ENCODE data around the gene DCAF8L2.

DCAF8L2 gene

DNA sequence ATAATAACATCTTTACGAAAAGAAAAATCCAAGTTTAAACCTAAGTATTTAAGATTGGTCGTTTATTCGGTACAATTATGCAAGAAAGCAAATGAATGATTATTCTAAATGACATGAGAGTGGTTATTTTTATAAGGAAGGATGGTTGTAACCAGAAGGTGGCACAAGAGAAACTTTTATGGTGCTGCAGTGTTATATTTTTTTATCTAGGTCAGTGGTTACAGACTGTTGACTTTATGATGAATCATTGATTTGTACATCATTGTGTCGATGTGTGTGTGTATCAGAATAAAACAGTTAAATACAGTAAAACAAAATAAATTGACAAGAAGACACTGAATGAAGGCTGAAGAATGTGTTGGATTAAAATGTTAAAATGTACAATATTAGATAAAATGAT, 9.8 kb downstream of the DCAF8L2 start:
- no peak overlapping the region for H4K8ac ChIP-seq (ENCODE audit: low read depth, low read length)
- H3K9ac ChIP-seq (ENCODE audit: low read length) = no peak overlapping the region
- H4K5ac ChIP-seq (ENCODE audit: low read length) = no peak overlapping the region
- H3K79me2 ChIP-seq (ENCODE audit: control insufficient read depth, insufficient read depth, low read length) = no peaks in the 10 kb centered on the region
- no peak overlapping the region for H3K4ac ChIP-seq (ENCODE audit: low read depth, low read length)
- no peak overlapping the region for H2BK120ac ChIP-seq (ENCODE audit: low read depth, low read length)
- no peak overlapping the region for H3K4me3 ChIP-seq (ENCODE audit: low read length)
- no peak overlapping the region for H2AK5ac ChIP-seq (ENCODE audit: low read length)
- no peak overlapping the region for H2BK15ac ChIP-seq (replicated peaks; ENCODE audit: low read depth)
- no peak for DNase-seq
- H3K18ac ChIP-seq (ENCODE audit: low read length) = no peak overlapping the region
- no peaks in the 10 kb centered on the region for H3K79me1 ChIP-seq (ENCODE audit: low read length)
- H3K56ac ChIP-seq (ENCODE audit: low read length) = no peak overlapping the region
- H3K36me3 ChIP-seq (ENCODE audit: control insufficient read depth, insufficient read depth, low read length) = no peaks in the 10 kb centered on the region
- no peak overlapping the region for H3K4me2 ChIP-seq (ENCODE audit: low read length)
- no peak overlapping the region for H3K27ac ChIP-seq (ENCODE audit: low read depth, low read length)
- no peak overlapping the region for H3K23ac ChIP-seq (ENCODE audit: low read length)
- H3K27me3 ChIP-seq (ENCODE audit: insufficient read depth, low read length, poor library complexity) = no peaks in the 10 kb centered on the region
- H2BK5ac ChIP-seq (ENCODE audit: low read length) = no peak overlapping the region
- no peaks in the 10 kb centered on the region for H3K4me1 ChIP-seq (ENCODE audit: control insufficient read depth, low read depth, low read length)
- WGBS (ENCODE audit: extremely low coverage, insufficient coverage, low lambda C conversion rate) = no CpG with 5 or more reads among the region's 4 CpGs

DNA sequence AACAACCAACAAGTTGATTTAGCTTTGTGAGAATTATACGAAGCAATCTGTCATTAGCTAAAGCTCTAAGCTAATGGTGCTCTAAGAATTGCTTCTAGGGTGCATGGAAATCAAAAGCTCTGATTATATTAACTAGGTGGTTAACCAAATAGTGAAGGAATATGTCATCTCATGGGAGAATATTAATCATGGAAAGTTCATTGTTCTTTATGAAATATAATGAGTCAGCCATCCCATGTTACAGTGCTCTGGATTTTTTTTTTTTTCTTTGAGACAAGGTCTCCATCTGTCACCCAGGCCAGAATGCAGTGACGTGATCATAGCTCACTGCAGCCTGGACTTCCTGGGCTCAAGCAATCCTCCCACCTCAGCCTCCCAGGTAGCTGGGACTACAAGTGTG, 10.5 kb downstream of the DCAF8L2 start:
- H3K9ac ChIP-seq (ENCODE audit: low read length) = no peak overlapping the region
- H3K4me3 ChIP-seq (ENCODE audit: low read length) = no peak overlapping the region
- no peak overlapping the region for H2BK15ac ChIP-seq (replicated peaks; ENCODE audit: low read depth)
- no peak overlapping the region for H4K5ac ChIP-seq (ENCODE audit: low read length)
- no peak overlapping the region for H3K27ac ChIP-seq (ENCODE audit: low read depth, low read length)
- no peaks in the 10 kb centered on the region for H3K4me1 ChIP-seq (ENCODE audit: control insufficient read depth, low read depth, low read length)
- DNase-seq = no peak
- no peak overlapping the region for H3K56ac ChIP-seq (ENCODE audit: low read length)
- no peaks in the 10 kb centered on the region for H3K79me1 ChIP-seq (ENCODE audit: low read length)
- H3K18ac ChIP-seq (ENCODE audit: low read length) = no peak overlapping the region
- H3K79me2 ChIP-seq (ENCODE audit: control insufficient read depth, insufficient read depth, low read length) = no peaks in the 10 kb centered on the region
- no peaks in the 10 kb centered on the region for H3K27me3 ChIP-seq (ENCODE audit: insufficient read depth, low read length, poor library complexity)
- H3K23ac ChIP-seq (ENCODE audit: low read length) = no peak overlapping the region
- H4K8ac ChIP-seq (ENCODE audit: low read depth, low read length) = no peak overlapping the region
- no peak overlapping the region for H2BK5ac ChIP-seq (ENCODE audit: low read length)
- H3K4me2 ChIP-seq (ENCODE audit: low read length) = no peak overlapping the region
- H3K36me3 ChIP-seq (ENCODE audit: control insufficient read depth, insufficient read depth, low read length) = no peaks in the 10 kb centered on the region
- no peak overlapping the region for H2BK120ac ChIP-seq (ENCODE audit: low read depth, low read length)
- H2AK5ac ChIP-seq (ENCODE audit: low read length) = no peak overlapping the region
- WGBS (ENCODE audit: extremely low coverage, insufficient coverage, low lambda C conversion rate) = no CpG with 5 or more reads among the region's 2 CpGs
- no peak overlapping the region for H3K4ac ChIP-seq (ENCODE audit: low read depth, low read length)

DNA sequence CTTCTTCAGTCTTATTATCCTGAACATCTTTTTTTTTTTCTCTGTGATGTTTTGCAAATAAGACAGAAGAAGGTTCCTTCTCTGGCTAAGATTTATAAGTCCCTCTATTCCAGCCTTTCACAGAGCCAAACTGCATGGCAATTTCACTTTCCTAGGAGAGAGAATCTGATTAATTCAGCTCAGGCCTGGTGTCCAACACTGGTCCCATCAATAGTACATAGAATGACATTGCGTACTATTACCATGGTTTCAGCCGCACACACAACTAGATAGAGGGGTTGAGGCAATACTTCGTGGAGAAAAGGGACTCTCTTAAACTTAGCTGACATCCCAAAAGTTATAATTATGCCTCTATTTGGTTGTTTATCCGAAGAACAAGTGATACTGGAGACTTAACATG, 18.5 kb downstream of the DCAF8L2 start:
- Histone ChIP-seq H3K18ac (ENCODE audit: low read length) (no peak overlapping the region), H2BK15ac (replicated peaks; ENCODE audit: low read depth) (no peak overlapping the region), H4K8ac (ENCODE audit: low read depth, low read length) (no peak overlapping the region), H3K56ac (ENCODE audit: low read length) (no peak overlapping the region), H3K27me3 (ENCODE audit: insufficient read depth, low read length, poor library complexity) (no peaks in the 10 kb centered on the region), H2AK5ac (ENCODE audit: low read length) (no peak overlapping the region), H3K79me1 (ENCODE audit: low read length) (no peaks in the 10 kb centered on the region), H3K36me3 (ENCODE audit: control insufficient read depth, insufficient read depth, low read length) (no peaks in the 10 kb centered on the region), H3K9ac (ENCODE audit: low read length) (no peak overlapping the region), H4K5ac (ENCODE audit: low read length) (no peak overlapping the region), H3K4ac (ENCODE audit: low read depth, low read length) (no peak overlapping the region), H3K79me2 (ENCODE audit: control insufficient read depth, insufficient read depth, low read length) (no peaks in the 10 kb centered on the region), H3K4me2 (ENCODE audit: low read length) (no peak overlapping the region), H3K4me3 (ENCODE audit: low read length) (no peak overlapping the region), H3K23ac (ENCODE audit: low read length) (no peak overlapping the region), H2BK5ac (ENCODE audit: low read length) (no peak overlapping the region), H3K27ac (ENCODE audit: low read depth, low read length) (no peak overlapping the region), H3K4me1 (ENCODE audit: control insufficient read depth, low read depth, low read length) (no peaks in the 10 kb centered on the region), H2BK120ac (ENCODE audit: low read depth, low read length) (no peak overlapping the region)
- DNase-seq = no peak
- WGBS (ENCODE audit: extremely low coverage, insufficient coverage, low lambda C conversion rate) = no CpG with 5 or more reads among the region's 4 CpGs

DNA sequence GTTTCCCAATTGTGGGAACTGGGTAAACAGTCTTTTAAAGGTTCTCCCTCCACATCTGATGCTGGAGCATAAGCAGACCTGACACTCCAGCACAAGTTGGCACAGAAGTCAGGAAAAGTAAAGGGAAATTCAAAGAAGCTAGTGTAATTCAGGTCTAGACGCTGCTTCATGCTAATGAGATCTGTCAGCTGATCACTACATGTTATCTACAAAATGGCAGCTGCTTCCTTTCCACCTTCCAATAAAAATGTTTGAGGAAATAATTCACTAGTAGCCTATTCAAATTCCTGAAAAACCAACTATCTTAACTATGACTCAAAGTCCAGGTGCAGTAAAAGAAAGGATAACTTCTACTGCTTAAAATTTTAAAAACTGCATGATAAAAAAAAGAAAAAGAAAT, 29.3 kb downstream of the DCAF8L2 start:
- no CpG with 5 or more reads among the region's 1 CpG for WGBS (ENCODE audit: extremely low coverage, insufficient coverage, low lambda C conversion rate)
- Histone ChIP-seq H3K4me3 (ENCODE audit: low read length) (no peak overlapping the region), H3K4me1 (ENCODE audit: control insufficient read depth, low read depth, low read length) (no peaks in the 10 kb centered on the region), H2AK5ac (ENCODE audit: low read length) (no peak overlapping the region), H3K79me2 (ENCODE audit: control insufficient read depth, insufficient read depth, low read length) (no peaks in the 10 kb centered on the region), H3K27me3 (ENCODE audit: insufficient read depth, low read length, poor library complexity) (no peaks in the 10 kb centered on the region), H4K8ac (ENCODE audit: low read depth, low read length) (no peak overlapping the region), H2BK120ac (ENCODE audit: low read depth, low read length) (no peak overlapping the region), H4K5ac (ENCODE audit: low read length) (no peak overlapping the region), H3K27ac (ENCODE audit: low read depth, low read length) (no peak overlapping the region), H3K9ac (ENCODE audit: low read length) (no peak overlapping the region), H3K79me1 (ENCODE audit: low read length) (no peaks in the 10 kb centered on the region), H3K4me2 (ENCODE audit: low read length) (no peak overlapping the region), H3K18ac (ENCODE audit: low read length) (no peak overlapping the region), H3K56ac (ENCODE audit: low read length) (no peak overlapping the region), H2BK5ac (ENCODE audit: low read length) (no peak overlapping the region), H2BK15ac (replicated peaks; ENCODE audit: low read depth) (no peak overlapping the region), H3K23ac (ENCODE audit: low read length) (no peak overlapping the region), H3K4ac (ENCODE audit: low read depth, low read length) (no peak overlapping the region), H3K36me3 (ENCODE audit: control insufficient read depth, insufficient read depth, low read length) (no peaks in the 10 kb centered on the region)
- no peak for DNase-seq

DNA sequence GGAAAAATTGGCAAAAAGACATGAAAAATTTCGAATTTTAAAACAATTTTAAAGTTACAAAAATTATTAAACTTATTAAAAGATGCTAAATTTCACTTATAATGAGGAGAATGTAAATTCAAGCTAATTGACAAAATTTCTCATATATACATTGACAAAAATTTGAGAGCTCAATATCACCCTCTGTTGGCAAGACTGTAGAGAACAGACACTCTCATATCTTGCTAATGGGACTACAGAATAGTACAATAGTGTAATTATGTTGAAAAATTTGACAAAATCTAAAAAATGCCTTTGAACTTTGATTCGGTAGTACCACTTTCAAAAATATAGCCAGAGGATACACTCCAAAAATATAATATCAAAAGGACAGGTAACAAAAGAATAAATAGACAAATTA, 29.8 kb downstream of the DCAF8L2 start:
- Histone ChIP-seq H3K27ac (ENCODE audit: low read depth, low read length) (no peak overlapping the region), H2BK15ac (replicated peaks; ENCODE audit: low read depth) (no peak overlapping the region), H2BK120ac (ENCODE audit: low read depth, low read length) (no peak overlapping the region), H3K4me1 (ENCODE audit: control insufficient read depth, low read depth, low read length) (no peaks in the 10 kb centered on the region), H3K56ac (ENCODE audit: low read length) (no peak overlapping the region), H3K4me2 (ENCODE audit: low read length) (no peak overlapping the region), H3K23ac (ENCODE audit: low read length) (no peak overlapping the region), H3K4me3 (ENCODE audit: low read length) (no peak overlapping the region), H3K79me2 (ENCODE audit: control insufficient read depth, insufficient read depth, low read length) (no peaks in the 10 kb centered on the region), H3K27me3 (ENCODE audit: insufficient read depth, low read length, poor library complexity) (no peaks in the 10 kb centered on the region), H4K5ac (ENCODE audit: low read length) (no peak overlapping the region), H4K8ac (ENCODE audit: low read depth, low read length) (no peak overlapping the region), H3K79me1 (ENCODE audit: low read length) (no peaks in the 10 kb centered on the region), H3K9ac (ENCODE audit: low read length) (no peak overlapping the region), H3K36me3 (ENCODE audit: control insufficient read depth, insufficient read depth, low read length) (no peaks in the 10 kb centered on the region), H3K4ac (ENCODE audit: low read depth, low read length) (no peak overlapping the region), H2AK5ac (ENCODE audit: low read length) (no peak overlapping the region), H2BK5ac (ENCODE audit: low read length) (no peak overlapping the region), H3K18ac (ENCODE audit: low read length) (no peak overlapping the region)
- no CpG with 5 or more reads among the region's 2 CpGs for WGBS (ENCODE audit: extremely low coverage, insufficient coverage, low lambda C conversion rate)
- peak; percentile 11 for DNase-seq

DNA sequence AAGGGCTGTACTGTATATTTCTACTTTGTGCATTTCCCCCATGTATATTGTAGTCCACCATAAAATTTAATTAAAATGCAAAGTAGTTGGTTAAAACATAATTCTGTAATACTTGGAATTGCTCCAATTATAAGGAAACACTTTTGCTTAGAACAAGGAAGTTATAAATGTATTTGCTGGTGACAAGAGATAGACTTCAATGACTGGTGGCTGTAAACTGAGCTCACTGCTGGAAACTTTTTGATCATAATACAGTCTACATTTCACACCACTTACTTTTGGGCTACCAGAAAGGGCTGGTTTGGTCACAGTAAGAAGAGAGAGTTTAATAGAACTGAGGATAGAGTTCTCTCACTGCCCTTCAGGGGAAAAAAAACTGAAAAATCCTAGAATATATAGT, 32.7 kb downstream of the DCAF8L2 start:
- H3K27ac ChIP-seq (ENCODE audit: low read depth, low read length) = no peak overlapping the region
- no peak overlapping the region for H3K56ac ChIP-seq (ENCODE audit: low read length)
- H3K23ac ChIP-seq (ENCODE audit: low read length) = no peak overlapping the region
- H2BK15ac ChIP-seq (replicated peaks; ENCODE audit: low read depth) = no peak overlapping the region
- H3K4me1 ChIP-seq (ENCODE audit: control insufficient read depth, low read depth, low read length) = no peaks in the 10 kb centered on the region
- H3K9ac ChIP-seq (ENCODE audit: low read length) = no peak overlapping the region
- no peak overlapping the region for H2AK5ac ChIP-seq (ENCODE audit: low read length)
- no peak overlapping the region for H3K4ac ChIP-seq (ENCODE audit: low read depth, low read length)
- no peak overlapping the region for H2BK120ac ChIP-seq (ENCODE audit: low read depth, low read length)
- H4K5ac ChIP-seq (ENCODE audit: low read length) = no peak overlapping the region
- H4K8ac ChIP-seq (ENCODE audit: low read depth, low read length) = no peak overlapping the region
- no peaks in the 10 kb centered on the region for H3K36me3 ChIP-seq (ENCODE audit: control insufficient read depth, insufficient read depth, low read length)
- H3K18ac ChIP-seq (ENCODE audit: low read length) = no peak overlapping the region
- no peak for DNase-seq
- no peak overlapping the region for H3K4me2 ChIP-seq (ENCODE audit: low read length)
- no peak overlapping the region for H3K4me3 ChIP-seq (ENCODE audit: low read length)
- H3K79me1 ChIP-seq (ENCODE audit: low read length) = no peaks in the 10 kb centered on the region
- H3K27me3 ChIP-seq (ENCODE audit: insufficient read depth, low read length, poor library complexity) = no peaks in the 10 kb centered on the region
- no peaks in the 10 kb centered on the region for H3K79me2 ChIP-seq (ENCODE audit: control insufficient read depth, insufficient read depth, low read length)
- H2BK5ac ChIP-seq (ENCODE audit: low read length) = no peak overlapping the region

Data from mesendoderm (in vitro differentiated cells).